ENCODE data around the gene ZNF398.
"Not testable (repeated sequence)": the region's sequence is repeated elsewhere in the genome, so short reads cannot be mapped to it uniquely, and the experiment has no call there.

ZNF398 gene

GRCh38 chr7:149133028-149133710 lies 14.1 kb upstream of the ZNF398 start:
- intact Hi-C loops (cut with micrococcal nuclease) = no loop called here
- H3K9me3 Mint-ChIP-seq = peaks cover 11% of the 10 kb centered on the region
- no peak overlapping the region for H3K27ac Mint-ChIP-seq
- peaks cover 66% of the 10 kb centered on the region for H3K36me3 Mint-ChIP-seq (ENCODE audit: low read depth)
- H3K4me3 Mint-ChIP-seq = no peak overlapping the region
- no peaks in the 10 kb centered on the region for H3K27me3 Mint-ChIP-seq
- H3K4me1 Mint-ChIP-seq (ENCODE audit: low read depth) = peaks cover 5% of the 10 kb centered on the region

- intact Hi-C loops (cut with micrococcal nuclease) = no loop called here
- no peaks in the 10 kb centered on the region for H3K27me3 Mint-ChIP-seq
- H3K36me3 Mint-ChIP-seq (ENCODE audit: low read depth) = peaks cover 48% of the 10 kb centered on the region
Measured at GRCh38 chr7:149136118-149136517, 11.1 kb upstream of the ZNF398 start.

GRCh38 chr7:149140831-149141230 lies 6.4 kb upstream of the ZNF398 start:
- no peaks in the 10 kb centered on the region for H3K27me3 Mint-ChIP-seq
- intact Hi-C loops (cut with micrococcal nuclease) = no loop called here
- no peaks in the 10 kb centered on the region for H3K9me3 Mint-ChIP-seq
- H3K4me1 Mint-ChIP-seq (ENCODE audit: low read depth) = peaks cover 6% of the 10 kb centered on the region
- H3K36me3 Mint-ChIP-seq (ENCODE audit: low read depth) = peaks cover 17% of the 10 kb centered on the region
- H3K27ac Mint-ChIP-seq = no peak overlapping the region
- no peak overlapping the region for H3K4me3 Mint-ChIP-seq

More at GRCh38 chr7:149136118-149136517, 11.1 kb upstream of the ZNF398 start:
- Mint-ChIP-seq H3K9me3 (peaks cover under 1% of the 10 kb centered on the region), H3K4me1 (ENCODE audit: low read depth) (no peaks in the 10 kb centered on the region), H3K27ac (no peak overlapping the region), H3K4me3 (no peak overlapping the region)

- intact Hi-C loops (cut with micrococcal nuclease) = no loop called here
- Mint-ChIP-seq H3K9me3 (no peaks in the 10 kb centered on the region), H3K36me3 (ENCODE audit: low read depth) (peaks cover 17% of the 10 kb centered on the region), H3K27me3 (no peaks in the 10 kb centered on the region), H3K4me3 (no peak overlapping the region), H3K4me1 (ENCODE audit: low read depth) (peaks cover 9% of the 10 kb centered on the region), H3K27ac (no peak overlapping the region)
Measured at GRCh38 chr7:149141893-149142292, 5.4 kb upstream of the ZNF398 start.

- intact Hi-C loops (cut with micrococcal nuclease); H3K27ac Mint-ChIP-seq; H3K4me3 Mint-ChIP-seq; H3K27me3 Mint-ChIP-seq; H3K9me3 Mint-ChIP-seq: not testable (repeated sequence)
- Mint-ChIP-seq H3K4me1 (ENCODE audit: low read depth) (peaks cover 21% of the 10 kb centered on the region), H3K36me3 (ENCODE audit: low read depth) (peaks cover 26% of the 10 kb centered on the region)
Measured at GRCh38 chr7:149144436-149144922, 2.8 kb upstream of the ZNF398 start.

- H3K4me1 Mint-ChIP-seq (ENCODE audit: low read depth) = peaks cover 28% of the 10 kb centered on the region
- H3K36me3 Mint-ChIP-seq (ENCODE audit: low read depth) = peaks cover 33% of the 10 kb centered on the region
- H3K9me3 Mint-ChIP-seq = no peaks in the 10 kb centered on the region
- no peak overlapping the region for H3K4me3 Mint-ChIP-seq
- H3K27ac Mint-ChIP-seq = no peak overlapping the region
- intact Hi-C loops (cut with micrococcal nuclease) = loop anchor here (5.0 kb wide), 2 partner anchors 117 to 352 kb away; partner anchors contain the start of genes ZNF746 and ZNF783
- H3K27me3 Mint-ChIP-seq = no peaks in the 10 kb centered on the region
Measured at GRCh38 chr7:149145031-149145845, 2.0 kb upstream of the ZNF398 start.

- peaks cover 30% of the 10 kb centered on the region for H3K4me1 Mint-ChIP-seq (ENCODE audit: low read depth)
- peak overlapping the region; percentile 90 for H3K27ac Mint-ChIP-seq
- intact Hi-C loops (cut with micrococcal nuclease) = loop anchor here (1.0 to 5.0 kb wide), 3 partner anchors 22 to 349 kb away; partner anchors contain the start of genes ZNF425, ZNF746 and ZNF783
- H3K36me3 Mint-ChIP-seq (ENCODE audit: low read depth) = peaks cover 35% of the 10 kb centered on the region
- H3K9me3 Mint-ChIP-seq = no peaks in the 10 kb centered on the region
- H3K27me3 Mint-ChIP-seq = no peaks in the 10 kb centered on the region
- H3K4me3 Mint-ChIP-seq = peak overlapping the region; percentile 85
Measured at GRCh38 chr7:149147752-149148653, 750 bp downstream of the ZNF398 start.

- no peaks in the 10 kb centered on the region for H3K9me3 Mint-ChIP-seq
- H3K4me3 Mint-ChIP-seq = no peak overlapping the region
- intact Hi-C loops (cut with micrococcal nuclease) = no loop called here
- H3K4me1 Mint-ChIP-seq (ENCODE audit: low read depth) = peaks cover 25% of the 10 kb centered on the region
- no peaks in the 10 kb centered on the region for H3K27me3 Mint-ChIP-seq
- peak overlapping the region; percentile 1 for H3K27ac Mint-ChIP-seq
- peaks cover 58% of the 10 kb centered on the region for H3K36me3 Mint-ChIP-seq (ENCODE audit: low read depth)
Measured at GRCh38 chr7:149150981-149151380, 3.7 kb downstream of the ZNF398 start.

- intact Hi-C loops (cut with micrococcal nuclease) = no loop called here
- H3K27me3 Mint-ChIP-seq = no peaks in the 10 kb centered on the region
- peaks cover 64% of the 10 kb centered on the region for H3K36me3 Mint-ChIP-seq (ENCODE audit: low read depth)
- no peaks in the 10 kb centered on the region for H3K9me3 Mint-ChIP-seq
- peaks cover 16% of the 10 kb centered on the region for H3K4me1 Mint-ChIP-seq (ENCODE audit: low read depth)
- H3K4me3 Mint-ChIP-seq = no peak overlapping the region
- no peak overlapping the region for H3K27ac Mint-ChIP-seq
Measured at GRCh38 chr7:149153346-149153745, 6.1 kb downstream of the ZNF398 start.

GRCh38 chr7:149154056-149154455 lies 6.8 kb downstream of the ZNF398 start:
- Mint-ChIP-seq H3K4me3 (no peak overlapping the region), H3K4me1 (ENCODE audit: low read depth) (peaks cover 9% of the 10 kb centered on the region), H3K36me3 (ENCODE audit: low read depth) (peaks cover 65% of the 10 kb centered on the region), H3K9me3 (no peaks in the 10 kb centered on the region), H3K27ac (no peak overlapping the region), H3K27me3 (no peaks in the 10 kb centered on the region)
- intact Hi-C loops (cut with micrococcal nuclease) = no loop called here

- no peak overlapping the region for H3K4me3 Mint-ChIP-seq
- H3K9me3 Mint-ChIP-seq = no peaks in the 10 kb centered on the region
- peaks cover 77% of the 10 kb centered on the region for H3K36me3 Mint-ChIP-seq (ENCODE audit: low read depth)
- H3K27me3 Mint-ChIP-seq = no peaks in the 10 kb centered on the region
- intact Hi-C loops (cut with micrococcal nuclease) = no loop called here
- H3K27ac Mint-ChIP-seq = no peak overlapping the region
- H3K4me1 Mint-ChIP-seq (ENCODE audit: low read depth) = peaks cover 6% of the 10 kb centered on the region
Measured at GRCh38 chr7:149156898-149157297, 9.6 kb downstream of the ZNF398 start.

- Mint-ChIP-seq H3K9me3 (no peaks in the 10 kb centered on the region), H3K36me3 (ENCODE audit: low read depth) (peaks cover 92% of the 10 kb centered on the region), H3K4me3 (no peak overlapping the region), H3K27ac (no peak overlapping the region), H3K4me1 (ENCODE audit: low read depth) (peaks cover 6% of the 10 kb centered on the region), H3K27me3 (no peaks in the 10 kb centered on the region)
- intact Hi-C loops (cut with micrococcal nuclease) = no loop called here
Measured at GRCh38 chr7:149161241-149161848, 14.1 kb downstream of the ZNF398 start.

GRCh38 chr7:149166142-149166541 lies 18.9 kb downstream of the ZNF398 start:
- no peaks in the 10 kb centered on the region for H3K27me3 Mint-ChIP-seq
- H3K36me3 Mint-ChIP-seq (ENCODE audit: low read depth) = peaks cover 97% of the 10 kb centered on the region
- H3K27ac Mint-ChIP-seq = no peak overlapping the region

More at GRCh38 chr7:149166142-149166541, 18.9 kb downstream of the ZNF398 start:
- no peaks in the 10 kb centered on the region for H3K9me3 Mint-ChIP-seq
- no peak overlapping the region for H3K4me3 Mint-ChIP-seq
- no peaks in the 10 kb centered on the region for H3K4me1 Mint-ChIP-seq (ENCODE audit: low read depth)
- intact Hi-C loops (cut with micrococcal nuclease) = no loop called here
